HG02588 (cell line): ENCODE results near the gene NELFB.

Source experiments
- ATAC-seq: cut with Tn5 transposase; IDR thresholded peaks from one replicate; pipeline ENCODE4 v1.9.1; 2021; ENCODE audit warnings: mild to moderate bottlenecking, moderate library complexity; ENCODE audit not compliant: unreplicated experiment

NELFB gene

GRCh38 chr9:137254624-137255447, at the start of gene NELFB:
TSS of gene NELFB (plus strand) at chr9:137255327.
- ATAC-seq: peak; percentile 79

GRCh38 chr9:137206602-137207001, 48.5 kb upstream of the NELFB start:
- no peak for ATAC-seq

GRCh38 chr9:137211532-137211931, 43.6 kb upstream of the NELFB start:
- ATAC-seq: no peak

GRCh38 chr9:137212520-137212919, 42.6 kb upstream of the NELFB start:
- ATAC-seq: no peak

GRCh38 chr9:137213160-137214060, 41.7 kb upstream of the NELFB start:
- ATAC-seq: no peak

GRCh38 chr9:137214620-137215019, 40.5 kb upstream of the NELFB start:
- ATAC-seq: no peak

- ATAC-seq: no peak
Measured at GRCh38 chr9:137215196-137215986, 39.7 kb upstream of the NELFB start.

GRCh38 chr9:137216188-137216965, 38.8 kb upstream of the NELFB start:
- no peak for ATAC-seq

GRCh38 chr9:137217276-137218211, 37.6 kb upstream of the NELFB start:
- no peak for ATAC-seq

GRCh38 chr9:137218212-137218753, 36.8 kb upstream of the NELFB start:
- ATAC-seq: no peak

- no peak for ATAC-seq
Measured at GRCh38 chr9:137218754-137219271, 36.3 kb upstream of the NELFB start.

- ATAC-seq: no peak
Measured at GRCh38 chr9:137219757-137220316, 35.3 kb upstream of the NELFB start.

- no peak for ATAC-seq
Measured at GRCh38 chr9:137220317-137221094, 34.6 kb upstream of the NELFB start.

GRCh38 chr9:137221095-137221505, 34.0 kb upstream of the NELFB start:
- no peak for ATAC-seq

- ATAC-seq: no peak
Measured at GRCh38 chr9:137221506-137222111, 33.5 kb upstream of the NELFB start.

- ATAC-seq: peak; percentile 8
Measured at GRCh38 chr9:137222190-137223077, 32.7 kb upstream of the NELFB start, which contains the start of gene RNF208. TSS of gene RNF208 (minus strand) at chr9:137222240. CDS start at chr9:137221212, 1,028 bp downstream.
